Measurements from ENCODE around the gene SIRPA.
A peak's percentile ranks its signal among the peaks of the same experiment; 100 is the strongest.

The SIRPA gene

GRCh38 chr20:1894951-1895673, at the start of gene SIRPA:
Gene SIRPA, plus strand, starts transcription at chr20:1895407. Its CDS starts 41 bp downstream, at chr20:1895448.
- peak; percentile 64 for DNase-seq

- no peak for DNase-seq
Measured at GRCh38 chr20:1845701-1846100, 49.5 kb upstream of the SIRPA start.

- no peak for DNase-seq
Measured at GRCh38 chr20:1846341-1846740, 48.9 kb upstream of the SIRPA start.

GRCh38 chr20:1846876-1847275, 48.3 kb upstream of the SIRPA start:
- DNase-seq = no peak

GRCh38 chr20:1847780-1848179, 47.4 kb upstream of the SIRPA start:
- no peak for DNase-seq

- DNase-seq = no peak
Measured at GRCh38 chr20:1848373-1848772, 46.8 kb upstream of the SIRPA start.

- no peak for DNase-seq
Measured at GRCh38 chr20:1851396-1851795, 43.8 kb upstream of the SIRPA start.

- no peak for DNase-seq
Measured at GRCh38 chr20:1853473-1853872, 41.7 kb upstream of the SIRPA start.

GRCh38 chr20:1854246-1854645, 41.0 kb upstream of the SIRPA start:
- DNase-seq = no peak

- no peak for DNase-seq
Measured at GRCh38 chr20:1855109-1855508, 40.1 kb upstream of the SIRPA start.

GRCh38 chr20:1855690-1856089, 39.5 kb upstream of the SIRPA start:
- DNase-seq = no peak

GRCh38 chr20:1856424-1856823, 38.8 kb upstream of the SIRPA start:
- no peak for DNase-seq

- no peak for DNase-seq
Measured at GRCh38 chr20:1857466-1857865, 37.7 kb upstream of the SIRPA start.

GRCh38 chr20:1858871-1859270, 36.3 kb upstream of the SIRPA start:
- DNase-seq = no peak

- DNase-seq = no peak
Measured at GRCh38 chr20:1860446-1860845, 34.8 kb upstream of the SIRPA start.

- DNase-seq = no peak
Measured at GRCh38 chr20:1861347-1861976, 33.7 kb upstream of the SIRPA start.

GRCh38 chr20:1861996-1862662, 33.1 kb upstream of the SIRPA start:
- no peak for DNase-seq

GRCh38 chr20:1862663-1863053, 32.5 kb upstream of the SIRPA start:
- DNase-seq = no peak

- no peak for DNase-seq
Measured at GRCh38 chr20:1863296-1863695, 31.9 kb upstream of the SIRPA start.

GRCh38 chr20:1866834-1867233, 28.4 kb upstream of the SIRPA start:
- no peak for DNase-seq

GRCh38 chr20:1867495-1868260, 27.5 kb upstream of the SIRPA start:
- DNase-seq = no peak

GRCh38 chr20:1868856-1869255, 26.4 kb upstream of the SIRPA start:
- DNase-seq = peak; percentile 54

- no peak for DNase-seq
Measured at GRCh38 chr20:1870323-1870722, 24.9 kb upstream of the SIRPA start.

Data from RPMI8226 (cell line).